Activated naive CD4-positive, alpha-beta T cell (primary cell): ENCODE data around the gene NOL3.

ENCODE experiments used
- DNase-seq, 4 experiments: peaks; one replicate each; lab custom pipeline; 2025; lab: John Stamatoyannopoulos, UW

The NOL3 gene

GRCh38 chr16:67206838-67207248 is 36.5 kb downstream of the NOL3 start:
- no peak for DNase-seq

GRCh38 chr16:67207249-67208091 is 37.1 kb downstream of the NOL3 start:
- DNase-seq, result no peak

- DNase-seq, result no peak
Measured at GRCh38 chr16:67208154-67208896, 38.0 kb downstream of the NOL3 start.

- no peak for DNase-seq
Measured at GRCh38 chr16:67209565-67209964, 39.2 kb downstream of the NOL3 start.

GRCh38 chr16:67210069-67210937 is 40.0 kb downstream of the NOL3 start:
- no peak for DNase-seq

- no peak for DNase-seq
Measured at GRCh38 chr16:67211674-67212073, 41.3 kb downstream of the NOL3 start.

- no peak for DNase-seq
Measured at GRCh38 chr16:67212766-67213165, 42.4 kb downstream of the NOL3 start.

- DNase-seq, result no peak
Measured at GRCh38 chr16:67213197-67214019, 43.1 kb downstream of the NOL3 start.

GRCh38 chr16:67215706-67216105 is 45.4 kb downstream of the NOL3 start:
- no peak for DNase-seq

GRCh38 chr16:67216612-67217490 is 46.5 kb downstream of the NOL3 start:
- no peak for DNase-seq

GRCh38 chr16:67223992-67224391 is 53.7 kb downstream of the NOL3 start:
- DNase-seq, result no peak
